GM12878 (cell line): ENCODE measurements around the gene DUT. TPM values are rescaled to one million over a fixed set of nuclear protein-coding genes. Genes with fewer than 3 reads are reported as not detected.

Source experiments
- ATAC-seq: fragments of 200-7000 bp; cut with Tn5 transposase; 3 replicates; pipeline ENCODE4 v1.9.1; 2020; ENCODE audit warnings: mild to moderate bottlenecking, moderate library complexity
- BruUV-seq: library from RNA; stranded (reverse); fragments of 400-500 nt; replicated peaks from 2 replicates; lab custom pipeline; 2021; lab: Mats Ljungman, UMichigan
- CTCF ChIA-PET: fragments of 300-600 bp; sonication (Branson Sonifier 250); formaldehyde crosslinking; extraction: SDS; loops from one replicate; lab custom pipeline; 2021; ENCODE audit warnings: inconsistent platforms; lab: Yijun Ruan, JAX
- POLR2A ChIA-PET: fragments of 350-600 bp; formaldehyde crosslinking; extraction: SDS; loops from one replicate; lab custom pipeline; 2021; ENCODE audit warnings: inconsistent platforms; lab: Charles Lee
- RAD21 ChIA-PET: fragments of 300-600 bp; sonication (Branson Sonifier 250); formaldehyde crosslinking; loops from one replicate; lab custom pipeline; 2023; ENCODE audit warnings: antibody characterized with exemption; ENCODE audit not compliant: unreplicated experiment; lab: Charles Lee
- SMC1A ChIA-PET: fragments of 300-600 bp; sonication (Branson Sonifier 250); formaldehyde crosslinking; loops from one replicate; lab custom pipeline; 2023; ENCODE audit not compliant: unreplicated experiment, uncharacterized antibody; lab: Charles Lee
- DNase-seq: peaks from one replicate; pipeline ENCODE4 v3.0.0-alpha.2; 2011; ENCODE audit warnings: low read depth, low spot score
- FAIRE-seq: peaks from 3 replicates; lab custom pipeline; 2011; peaks lifted over from hg19 to GRCh38; lab: Jason Lieb, UNC
- H2AFZ ChIP-seq: 2 replicates; pipeline ENCODE4 v1.6.0; 2011; ENCODE audit warnings: low read depth, low read length, control low read depth; ENCODE audit not compliant: control insufficient read depth
- H3K27ac ChIP-seq: 2 replicates; pipeline ENCODE4 v1.5.1; 2011; ENCODE audit warnings: control low read depth; ENCODE audit not compliant: control insufficient read depth, insufficient read depth
- H3K27me3 ChIP-seq, 2 experiments: replicated peaks in 1 of 2; 2 replicates each; pipeline versions ENCODE4 v1.6.0 to v1.6.1; 2011; ENCODE audit warnings: low read length in 1 of 2; ENCODE audit not compliant: control insufficient read depth in 2 of 2, insufficient read depth in 2 of 2
- H3K36me3 ChIP-seq, 2 experiments: 2 replicates each; pipeline ENCODE4 v1.5.1; 2011; ENCODE audit warnings: low read length in 1 of 2; ENCODE audit not compliant: control insufficient read depth in 2 of 2, insufficient read depth in 2 of 2
- H3K4me1 ChIP-seq: 2 replicates; pipeline ENCODE4 v1.6.1; 2011; ENCODE audit warnings: mild to moderate bottlenecking, low read length, moderate library complexity, mixed read lengths; ENCODE audit not compliant: control insufficient read depth, insufficient read depth
- H3K4me2 ChIP-seq: 2 replicates; pipeline ENCODE4 v1.6.0; 2011; ENCODE audit warnings: control low read depth; ENCODE audit not compliant: control insufficient read depth, insufficient read depth
- H3K4me3 ChIP-seq: fragments of 200-600 bp; sonication (generic); 2 replicates; pipeline ENCODE4 v1.5.1; 2016
- H3K79me2 ChIP-seq: 2 replicates; pipeline ENCODE4 v1.6.0; 2011; ENCODE audit warnings: low read length; ENCODE audit not compliant: control insufficient read depth, insufficient read depth
- H3K9ac ChIP-seq: 2 replicates; pipeline ENCODE4 v1.8.0; 2011; ENCODE audit warnings: low read length, control low read depth, mixed read lengths; ENCODE audit not compliant: control insufficient read depth, insufficient read depth
- H3K9me3 ChIP-seq: replicated peaks from 3 replicates; pipeline ENCODE4 v1.5.1; 2011; ENCODE audit warnings: mild to moderate bottlenecking, low read length; ENCODE audit not compliant: control insufficient read depth, insufficient read depth
- H4K20me1 ChIP-seq: 2 replicates; pipeline ENCODE4 v1.6.0; 2011; ENCODE audit not compliant: control insufficient read depth, insufficient read depth
- CREM ChIP-seq: IDR thresholded peaks from 2 replicates; pipeline ENCODE4 v1.6.1; 2014; ENCODE audit warnings: antibody characterized with exemption, low read depth
- FOXK2 ChIP-seq: fragments of 450-650 bp; IDR thresholded peaks from 2 replicates; pipeline ENCODE4 v1.6.1; 2017; ENCODE audit warnings: mild to moderate bottlenecking, moderate library complexity
- GABPA ChIP-seq: IDR thresholded peaks from 2 replicates; pipeline ENCODE4 v1.6.1; 2014; ENCODE audit warnings: antibody characterized with exemption, low read depth, mild to moderate bottlenecking, inconsistent platforms
- NR2F1 ChIP-seq: fragments of 450-650 bp; conservative IDR thresholded peaks from 2 replicates; pipeline ENCODE4 v1.6.1; 2017; ENCODE audit warnings: mild to moderate bottlenecking
- NRF1 ChIP-seq: conservative IDR thresholded peaks from 2 replicates; pipeline ENCODE4 v1.6.1; 2011; ENCODE audit warnings: mild to moderate bottlenecking, low read depth, low read length, improper control_type of control experiment
- RCOR1 ChIP-seq: conservative IDR thresholded peaks from 2 replicates; pipeline ENCODE4 v1.6.1; 2012; ENCODE audit warnings: low read depth, low read length, improper control_type of control experiment
- RELA ChIP-seq: fragments of 450-650 bp; IDR thresholded peaks from 2 replicates; pipeline ENCODE4 v1.8.0; 2014; ENCODE audit warnings: borderline replicate concordance; ENCODE audit not compliant: partially characterized antibody
- ZBTB11 ChIP-seq: fragments of 450-650 bp; formaldehyde crosslinking; IDR thresholded peaks from 2 replicates; pipeline ENCODE4 v1.5.0; 2022; ENCODE audit warnings: mild to moderate bottlenecking, missing genetic modification characterization
- WGBS: methylation state at CpG from one replicate; pipeline ENCODE4 v1.1.6; 2016; ENCODE audit warnings: low lambda C conversion rate; ENCODE audit not compliant: insufficient replicate concordance, insufficient coverage; ENCODE audit errors: missing lambda C conversion rate; 5-methylcytosine and 5-hydroxymethylcytosine counted together
- in situ Hi-C: fragments of 300-500 bp; cut with MboI; formaldehyde crosslinking; loops from 9 replicates; pipeline ENCODE4 v1.14.3; 2018; ENCODE audit warnings: mixed read lengths
- intact Hi-C: fragments of 100-400 bp; cut with micrococcal nuclease; formaldehyde crosslinking; loops from one replicate; pipeline ENCODE4 v1.14.2; 2022; ENCODE audit not compliant: unreplicated experiment
- polyA plus RNA-seq, 11 experiments: library from polyadenylated mRNA; depleted of rRNA in 4 of 11; unstranded in 6 of 11; stranded (reverse) in 5 of 11; fragments of >200 nt; fragmentation: Nextera tagmentation in 4 of 11; fragmentation: Illumina TruSeq in 1 of 11; extraction: Ambion mirVana in 4 of 11; extraction: Trizol in 1 of 11; gene quantifications; 1 replicate in 1 of 11; 2 replicates in 10 of 11; pipeline versions ENCODE4 v1.2.1 to v1.2.3, GENCODE V29; 2011 to 2016; ENCODE audit warnings: inconsistent platforms in 2 of 11, missing spikeins in 2 of 11, low read depth in 1 of 11
- total RNA-seq, 4 experiments: library from RNA; depleted of rRNA in 3 of 4; stranded (reverse); fragments of >200 nt in 3 of 4; fragmentation: Illumina TruSeq in 1 of 4; extraction: Trizol in 1 of 4; gene quantifications; 2 replicates each; pipeline versions ENCODE4 v1.2.1 to v1.2.3, GENCODE V29; 2013 to 2021

Gene DUT
- total and polyA plus RNA-seq, 10 of the 15 experiments (the other 5 are each of a cell fraction or from before 2014, with no cell fraction given) = 20.1 to 452 (median 149) TPM

- ChIA-PET POLR2A (no interaction called here), SMC1A (interaction anchor here (0.6 to 4.1 kb wide), 5 partner anchors 14 to 668 kb away, joined by 3 to 43 read pairs (median 5); no protein-coding TSS in a partner anchor), RAD21 (interaction anchor here (0.7 to 3.7 kb wide), 4 partner anchors 14 to 21 kb away, joined by 3 to 23 read pairs (median 12); no protein-coding TSS in a partner anchor), CTCF (interaction anchor here (0.6 to 6.6 kb wide), 9 partner anchors 11 to 1481 kb away, joined by 3 to 123 read pairs (median 4); no protein-coding TSS in a partner anchor)
- no peaks in the 10 kb centered on the region for H4K20me1 ChIP-seq
- H3K4me3 ChIP-seq = no peak overlapping the region
- no TSS peak for BruUV-seq
- H3K9me3 ChIP-seq = no peaks in the 10 kb centered on the region
- no peak overlapping the region for H2AFZ ChIP-seq
- intact Hi-C loops (loop anchor here (2.0 to 10.0 kb wide), 2 partner anchors 15 to 1287 kb away; partner anchors contain the start of genes DTWD1 and FAM227B), in situ Hi-C loops (loop anchor here (25.0 kb wide), 1 partner anchor 1275 kb away; the partner anchor contains the start of genes DTWD1 and FAM227B)
- peaks cover 2 to 21% of the 10 kb centered on the region in 2 experiments for H3K36me3 ChIP-seq
- H3K27me3 ChIP-seq = no peaks in the 10 kb centered on the region
- H3K27ac ChIP-seq = no peak overlapping the region
- no peak overlapping the region for H3K9ac ChIP-seq
- H3K79me2 ChIP-seq = peaks cover 31% of the 10 kb centered on the region
- TF ChIP-seq RCOR1 (no peak), NRF1 (no peak), NR2F1 (no peak), FOXK2 (no peak), CREM (no peak), ZBTB11 (no peak), GABPA (no peak), RELA (no peak)
- FAIRE-seq (no peak), ATAC-seq (no peak), DNase-seq (no peak)
- 94% methylated on average over 1 of the region's 1 CpG for WGBS
- H3K4me1 ChIP-seq = peaks cover 3% of the 10 kb centered on the region; the same call in 1 of the 2 replicates
- no peak overlapping the region for H3K4me2 ChIP-seq
These were observed 6.4 kb downstream of the DUT start for GRCh38 chr15:48337607-48338006.
